Ishikawa (cell line): ENCODE measurements around the gene ARMH4.

Experiments used
- EP300 ChIP-seq: IDR thresholded peaks from 2 replicates; pipeline ENCODE4 v1.6.1; 2012; ENCODE audit warnings: borderline replicate concordance
- FOXM1 ChIP-seq: IDR thresholded peaks from 2 replicates; pipeline ENCODE4 v1.6.1; 2012; ENCODE audit warnings: low read depth, borderline replicate concordance
- RAD21 ChIP-seq: IDR thresholded peaks from 2 replicates; pipeline ENCODE4 v1.6.1; 2012; ENCODE audit warnings: low read depth
- TAF1 ChIP-seq: IDR thresholded peaks from 2 replicates; pipeline ENCODE4 v1.6.1; 2012; ENCODE audit warnings: low read depth, mild to moderate bottlenecking
- TCF12 ChIP-seq: IDR thresholded peaks from 2 replicates; pipeline ENCODE4 v1.6.1; 2012; ENCODE audit warnings: low read depth
- TF ChIP-seq, protein P1 (sequence below): IDR thresholded peaks from 2 replicates; pipeline ENCODE4 v1.6.1; 2012; ENCODE audit warnings: low read depth, mild to moderate bottlenecking

- TF ChIP-seq, protein P1, sequence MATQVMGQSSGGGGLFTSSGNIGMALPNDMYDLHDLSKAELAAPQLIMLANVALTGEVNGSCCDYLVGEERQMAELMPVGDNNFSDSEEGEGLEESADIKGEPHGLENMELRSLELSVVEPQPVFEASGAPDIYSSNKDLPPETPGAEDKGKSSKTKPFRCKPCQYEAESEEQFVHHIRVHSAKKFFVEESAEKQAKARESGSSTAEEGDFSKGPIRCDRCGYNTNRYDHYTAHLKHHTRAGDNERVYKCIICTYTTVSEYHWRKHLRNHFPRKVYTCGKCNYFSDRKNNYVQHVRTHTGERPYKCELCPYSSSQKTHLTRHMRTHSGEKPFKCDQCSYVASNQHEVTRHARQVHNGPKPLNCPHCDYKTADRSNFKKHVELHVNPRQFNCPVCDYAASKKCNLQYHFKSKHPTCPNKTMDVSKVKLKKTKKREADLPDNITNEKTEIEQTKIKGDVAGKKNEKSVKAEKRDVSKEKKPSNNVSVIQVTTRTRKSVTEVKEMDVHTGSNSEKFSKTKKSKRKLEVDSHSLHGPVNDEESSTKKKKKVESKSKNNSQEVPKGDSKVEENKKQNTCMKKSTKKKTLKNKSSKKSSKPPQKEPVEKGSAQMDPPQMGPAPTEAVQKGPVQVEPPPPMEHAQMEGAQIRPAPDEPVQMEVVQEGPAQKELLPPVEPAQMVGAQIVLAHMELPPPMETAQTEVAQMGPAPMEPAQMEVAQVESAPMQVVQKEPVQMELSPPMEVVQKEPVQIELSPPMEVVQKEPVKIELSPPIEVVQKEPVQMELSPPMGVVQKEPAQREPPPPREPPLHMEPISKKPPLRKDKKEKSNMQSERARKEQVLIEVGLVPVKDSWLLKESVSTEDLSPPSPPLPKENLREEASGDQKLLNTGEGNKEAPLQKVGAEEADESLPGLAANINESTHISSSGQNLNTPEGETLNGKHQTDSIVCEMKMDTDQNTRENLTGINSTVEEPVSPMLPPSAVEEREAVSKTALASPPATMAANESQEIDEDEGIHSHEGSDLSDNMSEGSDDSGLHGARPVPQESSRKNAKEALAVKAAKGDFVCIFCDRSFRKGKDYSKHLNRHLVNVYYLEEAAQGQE: no peak
- TF ChIP-seq TCF12 (no peak), EP300 (no peak), RAD21 (no peak), FOXM1 (no peak), TAF1 (no peak)
Measured at GRCh38 chr14:58085877-58086276, 66.1 kb downstream of the ARMH4 start.
